Stimulated activated CD4-positive, alpha-beta T cell treated with anti-CD3 and anti-CD28 coated beads, Interleukin-4, amount 100 ng/mL, for 1 hour (primary cell): Measurements from ENCODE around the gene TGFB2.

Experiments used
- DNase-seq: peaks from one replicate; pipeline ENCODE4 v3.0.0-alpha.2; 2020

Gene TGFB2

DNA sequence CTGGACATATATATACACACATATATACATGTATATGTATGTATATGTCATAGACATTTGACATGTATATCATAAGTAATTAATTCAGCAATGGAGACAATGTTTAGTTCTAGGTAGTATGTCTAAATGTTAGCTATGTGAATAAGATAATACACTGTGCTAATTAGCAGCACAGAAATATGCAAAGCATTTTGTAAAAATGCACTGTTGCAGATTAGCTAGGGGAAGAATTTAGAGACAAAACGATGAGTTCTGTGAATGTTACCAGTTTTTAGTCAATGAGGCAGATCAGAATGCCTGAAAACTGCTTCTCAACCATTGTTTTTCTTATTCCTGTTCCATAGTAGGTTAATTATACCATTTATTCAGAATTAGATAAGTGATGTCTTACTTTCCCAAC is 86.3 kb downstream of the TGFB2 start:
- DNase-seq, result no peak

DNA sequence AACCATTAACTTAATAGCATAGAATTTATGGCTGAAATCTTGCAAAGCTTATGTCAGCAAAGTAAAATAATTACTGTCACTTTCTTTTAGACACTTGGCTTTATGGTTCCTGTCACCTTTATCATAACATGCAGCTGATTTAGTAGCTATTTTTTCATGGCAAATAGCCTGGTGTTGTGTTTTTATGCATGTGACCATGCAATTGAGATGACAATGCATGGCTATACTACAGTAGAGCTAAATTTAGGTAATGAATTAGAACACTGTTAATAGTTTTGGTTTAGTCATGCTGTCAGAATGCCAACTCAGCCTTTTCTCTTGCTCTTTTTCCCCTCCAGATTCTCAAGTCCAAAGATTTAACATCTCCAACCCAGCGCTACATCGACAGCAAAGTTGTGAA is 88.6 kb downstream of the TGFB2 start:
- DNase-seq, result no peak

DNA sequence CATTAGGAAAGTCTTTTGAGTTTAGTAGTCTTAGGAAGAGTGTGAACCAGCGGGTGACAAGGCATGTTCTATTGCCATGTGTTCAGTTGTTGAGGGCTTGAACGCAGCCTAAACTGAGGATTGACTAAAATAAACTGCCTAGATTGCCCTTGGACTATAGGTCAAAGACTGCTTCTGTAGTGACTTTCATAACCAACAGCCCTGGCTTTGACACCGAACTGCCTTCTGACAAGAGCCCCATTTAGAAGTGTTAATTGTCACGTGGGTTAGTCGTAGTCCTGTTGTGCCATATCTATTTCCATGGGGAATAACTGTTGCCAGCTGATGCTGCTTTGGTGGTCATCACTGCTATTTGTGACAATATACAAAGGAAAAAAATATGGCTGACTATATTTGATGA is 90.4 kb downstream of the TGFB2 start:
- DNase-seq, result no peak

DNA sequence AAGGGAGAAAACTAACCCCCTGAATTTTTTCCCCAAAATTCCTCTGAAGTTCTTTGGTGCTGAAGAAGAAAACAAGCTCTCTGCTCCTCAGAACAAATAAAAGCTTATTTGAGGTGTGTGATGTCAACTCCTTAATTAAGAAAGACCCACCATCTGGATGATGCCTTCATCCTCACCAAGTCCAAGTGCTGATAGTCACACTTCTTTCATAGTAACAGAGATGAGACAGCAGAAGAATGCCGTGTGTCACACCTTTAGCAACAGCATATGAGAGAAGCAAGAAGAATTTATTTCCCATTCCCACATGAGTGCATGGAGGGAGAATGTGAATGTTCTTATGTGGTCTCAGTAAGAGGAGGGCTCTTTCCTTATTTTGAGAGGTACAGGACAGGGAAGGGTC is 91.2 kb downstream of the TGFB2 start:
- no peak for DNase-seq

DNA sequence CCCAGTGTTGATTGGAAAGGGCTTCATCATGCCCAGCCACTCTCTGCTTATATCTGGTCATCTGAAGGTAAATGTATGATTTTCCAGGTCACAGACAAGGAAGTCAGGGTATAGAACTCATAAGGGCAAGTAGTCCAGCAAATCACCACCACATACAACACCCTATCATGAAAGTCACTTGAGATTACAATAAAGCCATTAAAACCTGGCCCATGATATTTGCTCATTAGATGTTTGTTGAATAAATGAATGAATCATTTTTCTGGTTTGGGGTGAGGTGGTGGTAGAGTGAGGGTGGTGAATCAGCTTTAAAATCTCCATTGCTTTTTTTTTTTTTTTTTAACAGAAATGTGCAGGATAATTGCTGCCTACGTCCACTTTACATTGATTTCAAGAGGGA is 91.9 kb downstream of the TGFB2 start:
- no peak for DNase-seq

DNA sequence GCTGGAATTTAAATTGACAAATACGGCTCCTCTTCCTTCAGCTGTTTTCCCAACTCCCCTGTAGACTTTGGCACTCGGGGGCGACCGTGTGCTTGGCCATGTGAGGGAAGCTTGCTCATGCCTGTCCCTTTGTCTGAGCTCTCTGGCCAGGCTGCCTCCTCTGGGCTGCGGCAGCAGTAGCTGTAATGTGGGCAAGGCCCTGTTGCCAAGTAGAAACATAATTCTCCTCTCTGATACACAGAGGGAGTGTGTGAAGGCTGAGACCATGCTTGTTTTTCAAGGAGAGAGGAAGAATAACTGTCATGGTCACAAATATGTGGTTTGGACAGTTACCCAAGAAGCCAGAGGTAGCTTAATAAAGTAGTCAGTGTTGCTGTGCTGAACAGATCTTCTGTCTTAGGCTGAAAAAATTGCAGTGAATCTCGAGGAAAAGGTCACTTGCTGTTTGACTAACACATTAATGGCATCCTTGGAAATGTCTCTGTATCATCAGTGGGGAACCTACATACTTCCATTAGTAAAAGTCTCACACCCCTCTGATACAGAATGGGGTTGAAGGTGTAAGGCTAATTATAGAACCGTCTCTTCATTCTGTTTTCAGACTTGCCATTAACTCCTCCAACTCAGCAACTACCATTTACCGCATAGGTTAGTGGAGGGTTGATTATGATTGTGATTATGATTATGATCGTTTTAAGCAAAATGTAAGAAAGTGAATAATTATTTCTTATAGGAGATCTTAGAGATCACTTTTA is 94.6 kb downstream of the TGFB2 start:
- DNase-seq, result no peak

DNA sequence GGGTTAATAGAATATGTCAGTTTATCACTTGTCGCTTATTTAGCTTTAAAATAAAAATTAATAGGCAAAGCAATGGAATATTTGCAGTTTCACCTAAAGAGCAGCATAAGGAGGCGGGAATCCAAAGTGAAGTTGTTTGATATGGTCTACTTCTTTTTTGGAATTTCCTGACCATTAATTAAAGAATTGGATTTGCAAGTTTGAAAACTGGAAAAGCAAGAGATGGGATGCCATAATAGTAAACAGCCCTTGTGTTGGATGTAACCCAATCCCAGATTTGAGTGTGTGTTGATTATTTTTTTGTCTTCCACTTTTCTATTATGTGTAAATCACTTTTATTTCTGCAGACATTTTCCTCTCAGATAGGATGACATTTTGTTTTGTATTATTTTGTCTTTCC is 98.1 kb downstream of the TGFB2 start:
- DNase-seq, result no peak

DNA sequence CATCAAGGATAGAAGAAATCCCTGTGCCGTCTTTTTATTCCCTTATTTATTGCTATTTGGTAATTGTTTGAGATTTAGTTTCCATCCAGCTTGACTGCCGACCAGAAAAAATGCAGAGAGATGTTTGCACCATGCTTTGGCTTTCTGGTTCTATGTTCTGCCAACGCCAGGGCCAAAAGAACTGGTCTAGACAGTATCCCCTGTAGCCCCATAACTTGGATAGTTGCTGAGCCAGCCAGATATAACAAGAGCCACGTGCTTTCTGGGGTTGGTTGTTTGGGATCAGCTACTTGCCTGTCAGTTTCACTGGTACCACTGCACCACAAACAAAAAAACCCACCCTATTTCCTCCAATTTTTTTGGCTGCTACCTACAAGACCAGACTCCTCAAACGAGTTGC is 99.0 kb downstream of the TGFB2 start:
- DNase-seq, result no peak

DNA sequence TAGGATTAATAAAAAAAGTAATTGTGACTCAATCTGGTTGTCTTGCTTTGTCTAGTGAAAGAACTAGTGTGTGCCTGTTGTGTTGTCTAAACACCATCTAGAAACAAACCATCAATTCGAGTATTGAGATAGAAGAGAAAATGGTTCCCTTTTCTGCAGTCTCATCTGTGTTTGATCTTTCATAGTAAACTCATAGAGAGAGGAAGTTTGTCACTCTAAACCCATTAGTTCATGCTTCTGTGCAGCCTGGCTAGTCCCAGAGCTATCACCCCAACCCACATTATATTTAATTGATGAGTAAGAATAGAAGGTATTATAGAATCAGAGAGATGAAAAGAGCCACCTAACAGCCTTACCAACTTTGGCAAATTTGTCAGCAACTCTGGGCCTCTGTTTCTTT is 99.5 kb downstream of the TGFB2 start:
- no peak for DNase-seq

DNA sequence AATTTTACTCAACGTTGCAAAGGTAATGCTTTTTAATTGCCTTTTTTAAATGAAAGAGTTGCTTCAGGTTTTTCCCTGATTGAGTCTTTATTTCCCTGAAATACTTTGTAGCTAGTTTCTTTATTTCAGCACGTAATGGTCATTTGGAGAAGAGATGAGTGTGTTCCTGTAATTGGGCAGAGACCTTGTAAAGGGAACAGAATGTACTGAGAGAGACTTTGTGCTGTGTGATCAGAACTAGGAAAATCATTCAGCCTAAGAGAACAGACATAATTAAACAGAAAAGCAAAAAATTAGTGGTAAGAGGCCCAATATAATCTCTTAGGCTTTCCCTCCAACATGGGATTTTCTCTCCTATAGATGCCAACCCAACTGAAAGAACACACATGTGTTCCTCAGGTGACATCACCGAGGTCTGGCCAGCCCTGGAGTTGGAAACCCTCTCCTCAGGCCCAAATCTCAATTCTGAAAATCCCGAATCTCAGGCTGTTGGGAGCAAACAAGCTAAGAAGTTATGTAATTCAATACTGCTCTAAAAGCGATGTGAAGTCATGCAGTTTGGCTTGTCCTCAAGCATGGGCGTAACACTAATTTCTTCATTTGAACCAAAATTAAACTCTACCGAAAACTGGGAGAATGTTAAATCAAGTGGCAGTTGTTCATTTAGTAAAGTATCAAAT is 102.0 kb downstream of the TGFB2 start:
- DNase-seq, result no peak

DNA sequence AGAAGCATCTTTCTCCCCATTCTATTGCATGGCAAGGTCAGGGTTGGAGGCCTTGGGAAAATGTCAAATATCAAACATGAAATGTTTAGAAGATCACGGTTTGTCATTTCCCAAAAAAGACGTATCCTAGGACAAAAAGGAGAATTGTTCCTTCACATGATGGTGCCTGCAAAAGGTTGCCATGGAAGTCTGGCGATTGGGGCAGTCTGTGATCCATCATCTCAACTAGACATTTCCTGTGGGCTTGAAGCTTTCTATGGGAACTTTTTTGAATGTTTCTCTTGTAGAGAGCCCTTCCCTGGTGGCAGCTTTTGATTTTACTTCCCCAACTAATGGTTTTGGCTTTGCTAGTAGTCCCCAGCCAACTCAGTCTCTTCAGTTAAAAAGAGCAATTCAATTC is 106.3 kb downstream of the TGFB2 start:
- no peak for DNase-seq

DNA sequence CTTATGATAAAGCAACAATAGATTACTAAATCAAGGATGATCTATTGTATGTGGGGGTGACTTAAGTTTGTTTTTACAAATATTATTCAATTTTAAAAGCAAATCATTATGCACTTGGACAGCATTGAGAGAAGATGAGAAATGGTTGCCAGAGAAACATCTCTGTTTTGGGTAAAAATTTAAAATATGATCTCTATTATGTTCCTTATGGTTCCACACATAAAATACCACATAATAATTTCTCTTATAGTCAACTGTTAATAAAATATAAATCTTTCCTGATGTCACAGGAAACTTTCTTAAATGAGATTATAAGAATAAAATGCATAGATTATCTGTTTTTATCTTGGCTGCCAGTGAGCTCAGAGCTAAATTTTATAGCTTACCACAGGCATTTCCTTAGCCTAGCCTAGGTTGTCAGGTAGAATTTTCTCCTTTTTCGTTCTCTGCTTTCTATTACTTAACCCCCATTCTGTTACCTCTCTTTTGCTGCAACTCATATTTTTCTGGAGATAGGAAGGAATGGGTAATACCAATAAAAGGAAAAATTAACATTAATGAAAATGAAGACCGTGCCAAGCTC is 109.7 kb downstream of the TGFB2 start:
- no peak for DNase-seq

DNA sequence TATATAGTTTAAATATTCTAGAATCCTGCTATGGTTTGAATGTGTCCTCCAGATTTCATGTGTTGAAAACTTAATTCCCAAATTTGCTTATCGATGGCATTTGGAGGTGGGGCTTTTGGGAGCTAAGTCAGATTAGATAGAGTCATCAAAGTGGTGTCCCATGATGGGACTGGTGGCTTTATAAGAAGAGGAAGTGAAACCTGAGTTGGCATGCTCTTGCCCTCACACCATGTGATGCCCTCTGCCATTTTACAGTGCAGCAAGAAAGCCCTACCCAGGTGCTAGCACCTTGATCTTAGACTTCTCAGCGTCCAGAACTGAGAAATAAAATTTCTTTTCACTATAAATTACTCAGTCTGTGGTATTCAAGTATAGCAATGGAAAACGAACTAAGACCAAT is 111.3 kb downstream of the TGFB2 start:
- DNase-seq, result no peak

DNA sequence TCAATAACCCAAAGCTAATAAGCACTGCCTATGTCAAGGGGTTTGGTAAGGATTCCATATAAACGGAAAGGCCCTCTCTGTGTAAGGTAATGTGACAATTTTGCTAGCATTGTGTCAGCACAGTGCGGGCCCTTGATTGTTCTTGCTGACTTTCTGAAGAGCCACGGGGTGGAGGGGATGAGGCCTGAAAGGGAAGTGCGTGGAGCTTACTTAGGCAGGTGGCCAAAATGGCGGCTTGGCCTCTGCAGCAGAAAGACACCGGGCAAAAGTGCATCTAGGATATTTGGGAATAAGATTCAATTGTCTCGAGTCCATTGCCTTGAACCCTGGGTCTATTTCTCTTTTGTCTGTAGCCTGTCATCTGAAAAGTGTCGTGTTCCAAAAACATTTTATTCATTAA is 114.3 kb downstream of the TGFB2 start:
- DNase-seq, result no peak

DNA sequence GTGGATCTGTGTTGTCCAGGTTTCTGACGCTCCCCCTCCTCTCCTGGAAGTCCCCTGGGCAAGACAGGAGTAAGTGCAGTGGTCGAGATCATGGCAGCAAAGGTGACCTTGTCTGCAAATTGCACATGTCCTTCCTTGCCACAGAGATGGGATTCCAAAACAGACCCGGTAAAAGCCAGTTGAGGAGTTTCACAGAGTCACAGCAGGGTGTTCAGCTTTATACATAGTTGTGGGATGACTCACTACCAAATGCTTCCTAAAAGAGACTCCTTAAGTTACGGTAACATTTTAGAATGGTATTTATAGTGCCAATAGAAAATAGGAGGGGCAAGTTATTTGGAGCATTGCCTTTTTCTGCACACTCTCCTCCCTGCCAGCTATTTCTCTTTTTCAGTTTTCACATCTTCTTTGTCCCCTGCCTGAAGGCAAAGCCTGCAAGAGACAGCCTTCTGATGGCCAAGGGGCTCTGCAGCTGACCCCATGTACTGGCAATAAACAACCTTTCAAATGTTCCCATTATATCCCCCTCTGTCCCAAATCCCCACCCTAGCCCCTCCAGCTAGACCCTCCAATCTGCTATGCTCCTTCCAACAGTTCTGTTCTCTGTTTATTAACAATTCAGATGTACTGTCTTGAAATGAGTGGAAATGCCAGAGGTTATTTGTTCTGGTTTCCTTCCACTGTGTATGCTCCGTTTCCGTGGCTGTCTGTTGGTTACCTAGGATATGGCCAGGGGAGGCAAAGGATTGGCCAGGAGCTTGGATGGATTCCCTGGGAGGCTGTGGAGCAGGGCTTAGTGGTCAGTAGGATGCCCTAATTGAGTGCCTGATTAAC is 115.0 kb downstream of the TGFB2 start:
- DNase-seq, result no peak

DNA sequence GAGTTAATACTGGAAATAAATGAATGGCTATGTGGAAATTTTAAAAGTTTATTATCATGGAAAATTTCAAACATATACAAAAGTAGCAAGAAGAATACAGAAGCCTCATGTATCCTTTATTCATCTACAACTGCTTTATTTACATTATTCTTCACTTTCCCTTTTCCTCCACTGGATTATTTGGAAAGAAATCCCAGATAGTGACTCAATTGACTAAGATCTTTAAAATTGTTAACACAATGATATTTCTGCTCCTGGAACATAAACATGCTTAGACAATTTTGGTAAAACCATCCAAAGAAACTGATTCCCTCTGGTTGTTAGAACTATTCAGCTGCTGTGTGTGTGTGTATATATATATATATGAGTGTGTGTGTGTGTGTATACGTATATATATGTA is 116.2 kb downstream of the TGFB2 start:
- no peak for DNase-seq

DNA sequence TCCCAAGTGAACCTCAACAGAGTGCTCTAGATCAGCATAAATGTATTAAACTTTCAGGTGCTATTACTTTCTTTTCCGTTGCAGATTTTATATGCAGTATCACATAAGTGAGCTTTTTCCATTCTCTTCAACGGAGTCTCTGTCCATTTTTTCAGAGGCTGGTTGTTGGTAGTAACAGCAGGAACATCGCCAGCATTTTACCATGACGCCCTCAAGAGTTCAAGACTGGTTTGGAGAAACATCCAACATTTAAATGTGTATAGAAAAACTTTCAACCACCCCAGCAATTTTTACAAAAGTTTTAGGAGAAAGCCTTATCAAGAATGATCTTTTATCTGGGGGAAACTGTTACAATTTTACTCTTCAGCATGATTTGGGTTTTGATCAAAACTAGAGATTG is 117.0 kb downstream of the TGFB2 start:
- DNase-seq, result no peak

DNA sequence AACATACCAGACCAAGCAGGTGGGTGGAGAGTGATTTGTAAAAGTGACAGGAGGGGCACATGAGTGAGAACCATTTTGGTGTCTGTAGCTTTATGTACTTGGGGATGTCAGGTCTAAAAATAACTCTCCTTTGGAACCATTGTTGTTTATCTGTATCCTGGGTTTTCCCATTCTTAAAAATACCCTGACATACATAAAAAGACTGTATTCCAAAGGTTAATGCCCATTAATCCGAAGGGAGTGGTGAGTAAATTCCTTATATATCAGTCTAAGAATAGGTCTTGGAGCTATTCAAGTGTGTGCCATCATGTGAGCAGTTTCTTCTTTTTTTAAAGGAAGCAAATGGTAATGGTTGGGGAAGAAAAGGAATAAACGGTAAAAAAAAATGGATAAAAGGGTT is 117.5 kb downstream of the TGFB2 start:
- no peak for DNase-seq

DNA sequence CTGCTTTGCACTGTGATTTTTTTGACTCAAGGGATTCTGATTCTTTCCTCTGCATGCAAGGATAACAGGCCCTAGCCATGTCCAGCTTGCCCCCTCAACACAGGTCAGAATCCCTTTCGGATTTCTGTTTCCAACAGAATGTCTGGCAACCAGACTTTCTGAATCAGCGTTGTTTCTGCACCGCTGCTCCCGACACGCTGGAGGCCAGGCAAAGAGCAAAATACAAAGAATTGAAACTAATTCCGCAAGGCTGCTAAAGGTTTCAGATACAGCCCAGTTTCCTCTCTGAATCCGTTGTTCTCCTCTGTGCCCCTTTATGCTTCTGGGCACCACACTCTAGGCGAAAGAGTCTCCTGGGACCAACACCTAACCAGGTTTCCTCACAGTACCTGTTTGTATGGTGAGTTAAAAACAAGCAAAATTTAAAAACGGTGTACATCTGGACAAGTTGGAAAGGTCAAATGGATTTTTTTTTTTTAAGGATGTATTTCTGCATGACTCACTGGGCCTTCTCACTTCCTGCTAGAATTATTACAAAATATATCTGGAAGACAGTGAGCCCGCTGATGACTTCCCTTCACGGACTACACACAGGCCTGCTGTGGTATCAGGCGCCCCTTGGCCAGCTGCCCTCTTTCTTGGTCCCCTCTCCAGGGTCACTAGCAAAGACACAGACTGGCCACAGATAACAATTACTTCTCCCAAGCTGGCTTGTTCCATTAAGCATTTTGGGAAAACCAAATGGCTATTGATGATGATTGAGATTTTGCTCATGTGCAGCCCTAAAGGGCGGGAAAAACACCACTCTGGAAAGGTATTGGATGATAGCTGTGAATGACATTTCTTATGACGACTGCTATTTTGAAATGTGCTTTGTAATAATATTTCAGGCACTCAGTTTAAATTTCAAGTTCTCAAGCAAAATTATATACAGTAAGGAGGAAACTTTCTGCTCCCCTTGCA is 118.3 kb downstream of the TGFB2 start:
- DNase-seq, result no peak

DNA sequence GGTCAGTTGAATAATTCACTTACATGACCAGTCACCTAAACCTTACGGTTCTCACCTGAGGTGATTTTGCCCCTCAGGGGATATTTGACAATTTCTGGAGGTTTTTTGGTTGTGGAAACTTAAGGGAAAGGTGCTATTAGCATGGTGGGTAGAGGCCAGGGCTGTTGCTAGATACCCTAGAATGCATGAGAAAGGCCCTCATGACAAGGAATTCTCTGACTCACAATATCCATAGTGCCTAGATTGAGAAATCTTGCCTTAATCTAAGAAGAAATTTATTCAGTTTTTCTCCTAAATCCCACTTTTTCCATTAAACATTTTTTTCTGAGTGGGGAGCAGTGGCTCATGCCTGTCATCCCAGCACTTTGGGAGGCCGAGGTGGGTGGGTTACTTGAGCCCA is 119.7 kb downstream of the TGFB2 start:
- no peak for DNase-seq

DNA sequence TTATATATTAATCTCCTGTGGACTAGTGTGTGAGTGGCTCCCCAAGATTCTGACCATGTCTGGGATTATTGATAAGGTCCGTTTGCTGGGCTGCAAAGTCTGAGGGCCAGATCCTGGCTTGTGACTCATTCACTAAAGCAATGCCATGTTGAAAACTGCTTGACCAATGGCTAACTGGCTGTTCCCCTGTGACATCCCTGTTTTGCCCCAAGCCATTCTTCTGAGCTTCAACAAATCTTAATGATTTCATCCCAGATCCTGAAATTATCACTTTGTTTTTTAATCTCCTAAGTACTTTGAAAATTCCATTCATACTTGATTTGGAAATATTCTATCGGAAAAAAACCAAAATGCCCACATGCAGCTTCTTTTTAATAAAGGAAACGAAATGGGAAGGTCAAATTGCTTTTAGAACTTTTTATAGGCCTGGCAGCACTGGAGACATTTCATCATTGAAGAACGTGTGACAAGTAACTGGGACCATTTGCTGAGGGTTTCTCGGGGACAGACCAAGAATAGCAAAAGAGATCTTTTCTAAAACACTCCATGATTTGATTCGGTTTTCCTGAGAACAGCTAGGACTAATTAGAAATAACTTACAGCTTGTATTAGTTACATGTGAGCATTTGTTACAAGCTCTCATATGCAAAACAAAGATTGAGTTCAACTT is 121.3 kb downstream of the TGFB2 start:
- DNase-seq, result no peak
